ENCODE data around the gene LRRC46. TPM values are rescaled to one million over a fixed set of nuclear protein-coding genes. Genes with fewer than 3 reads are reported as not detected.

Gene LRRC46
- total and polyA plus RNA-seq, 2 of the 13 experiments (the other 11 are each of a cell fraction or from before 2014, with no cell fraction given), result 0.09 TPM

- peak; percentile 88 for TF ChIP-seq JUNB (CRISPR knock-in tag; IDR thresholded peaks at IDR 0.05; ENCODE audit: borderline replicate concordance)
- TF ChIP-seq ZGPAT (CRISPR knock-in tag; IDR thresholded peaks at IDR 0.05), result no peak
- no peak for TF ChIP-seq CBFB (CRISPR knock-in tag; IDR thresholded peaks at IDR 0.05)
- TF ChIP-seq NFE2 (CRISPR knock-in tag; IDR thresholded peaks at IDR 0.05), result peak; percentile 16; the same call in 1 of the 2 replicates
- TF ChIP-seq FOSL2 (CRISPR knock-in tag; IDR thresholded peaks at IDR 0.05), result peak; percentile 98
- TF ChIP-seq NR2F2 (IDR thresholded peaks at IDR 0.05; ENCODE audit: borderline replicate concordance, low read depth), result peak; percentile 67; the same call in 1 of the 2 replicates
- TF ChIP-seq, protein P1, sequence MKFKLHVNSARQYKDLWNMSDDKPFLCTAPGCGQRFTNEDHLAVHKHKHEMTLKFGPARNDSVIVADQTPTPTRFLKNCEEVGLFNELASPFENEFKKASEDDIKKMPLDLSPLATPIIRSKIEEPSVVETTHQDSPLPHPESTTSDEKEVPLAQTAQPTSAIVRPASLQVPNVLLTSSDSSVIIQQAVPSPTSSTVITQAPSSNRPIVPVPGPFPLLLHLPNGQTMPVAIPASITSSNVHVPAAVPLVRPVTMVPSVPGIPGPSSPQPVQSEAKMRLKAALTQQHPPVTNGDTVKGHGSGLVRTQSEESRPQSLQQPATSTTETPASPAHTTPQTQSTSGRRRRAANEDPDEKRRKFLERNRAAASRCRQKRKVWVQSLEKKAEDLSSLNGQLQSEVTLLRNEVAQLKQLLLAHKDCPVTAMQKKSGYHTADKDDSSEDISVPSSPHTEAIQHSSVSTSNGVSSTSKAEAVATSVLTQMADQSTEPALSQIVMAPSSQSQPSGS (CRISPR knock-in tag; IDR thresholded peaks at IDR 0.05), result no peak
- TF ChIP-seq ZFP90 (CRISPR knock-in tag; IDR thresholded peaks at IDR 0.05; ENCODE audit: borderline replicate concordance), result no peak
- peak; percentile 98 for TF ChIP-seq MAFF (IDR thresholded peaks at IDR 0.05; ENCODE audit: low read depth, low read length)
- TF ChIP-seq KLF15 (CRISPR knock-in tag; IDR thresholded peaks at IDR 0.05; ENCODE audit: borderline replicate concordance), result no peak
- peak; percentile 65; the same call in 1 of the 2 replicates for TF ChIP-seq RERE (CRISPR knock-in tag; IDR thresholded peaks at IDR 0.05; ENCODE audit: low read depth)
- no peak for TF ChIP-seq EZH2 (conservative IDR thresholded peaks at IDR 0.05; ENCODE audit: low read depth, low read length)
- no peak for TF ChIP-seq ZMAT3 (CRISPR knock-in tag; conservative IDR thresholded peaks at IDR 0.05)
- no peak for TF ChIP-seq ZNF333 (CRISPR knock-in tag; IDR thresholded peaks at IDR 0.05; ENCODE audit: borderline replicate concordance)
- peak; percentile 84 for TF ChIP-seq NR2F6 (IDR thresholded peaks at IDR 0.05)
- TF ChIP-seq NR2F6 (CRISPR knock-in tag; IDR thresholded peaks at IDR 0.05), result peak; percentile 53; the same call in 1 of the 2 replicates
- TF ChIP-seq ONECUT2 (CRISPR knock-in tag; IDR thresholded peaks at IDR 0.05), result no peak
- TF ChIP-seq, protein P2, sequence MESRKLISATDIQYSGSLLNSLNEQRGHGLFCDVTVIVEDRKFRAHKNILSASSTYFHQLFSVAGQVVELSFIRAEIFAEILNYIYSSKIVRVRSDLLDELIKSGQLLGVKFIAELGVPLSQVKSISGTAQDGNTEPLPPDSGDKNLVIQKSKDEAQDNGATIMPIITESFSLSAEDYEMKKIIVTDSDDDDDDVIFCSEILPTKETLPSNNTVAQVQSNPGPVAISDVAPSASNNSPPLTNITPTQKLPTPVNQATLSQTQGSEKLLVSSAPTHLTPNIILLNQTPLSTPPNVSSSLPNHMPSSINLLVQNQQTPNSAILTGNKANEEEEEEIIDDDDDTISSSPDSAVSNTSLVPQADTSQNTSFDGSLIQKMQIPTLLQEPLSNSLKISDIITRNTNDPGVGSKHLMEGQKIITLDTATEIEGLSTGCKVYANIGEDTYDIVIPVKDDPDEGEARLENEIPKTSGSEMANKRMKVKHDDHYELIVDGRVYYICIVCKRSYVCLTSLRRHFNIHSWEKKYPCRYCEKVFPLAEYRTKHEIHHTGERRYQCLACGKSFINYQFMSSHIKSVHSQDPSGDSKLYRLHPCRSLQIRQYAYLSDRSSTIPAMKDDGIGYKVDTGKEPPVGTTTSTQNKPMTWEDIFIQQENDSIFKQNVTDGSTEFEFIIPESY (CRISPR knock-in tag; IDR thresholded peaks at IDR 0.05), result peak; percentile 22; the same call in 1 of the 2 replicates
- TF ChIP-seq TSC22D2 (CRISPR knock-in tag; IDR thresholded peaks at IDR 0.05; ENCODE audit: borderline replicate concordance), result no peak
- no peak for TF ChIP-seq PHB2 (IDR thresholded peaks at IDR 0.05; ENCODE audit: partially characterized antibody)
- no peak for TF ChIP-seq GTF3A (CRISPR knock-in tag; conservative IDR thresholded peaks at IDR 0.05)
These were observed 21.2 kb upstream of the LRRC46 start (continued) for GRCh38 chr17:47810200-47810821.

Measured in HepG2 (cell line).